CD8-positive, alpha-beta memory T cell (primary cell): ENCODE data around the gene NUP214. TPM values are rescaled to one million over a fixed set of nuclear protein-coding genes. Genes with fewer than 3 reads are reported as not detected.
"Not testable (repeated sequence)": the region's sequence is repeated elsewhere in the genome, so short reads cannot be mapped to it uniquely, and the experiment has no call there.

Source experiments
- CTCF ChIA-PET: fragments of 350-600 bp; sonication (Branson Sonifier 250); formaldehyde crosslinking; loops from one replicate; lab custom pipeline; 2021; ENCODE audit warnings: antibody characterized with exemption; lab: Charles Lee
- POLR2A ChIA-PET: fragments of 350-600 bp; sonication (Branson Sonifier 250); formaldehyde crosslinking; loops from one replicate; lab custom pipeline; 2021; ENCODE audit warnings: antibody characterized with exemption; lab: Charles Lee
- DNase-seq, 5 donors: peaks; one replicate each; pipeline versions ENCODE4 v3.0.0 to v3.0.0-alpha.2; 2020 to 2022; ENCODE audit warnings: mixed read lengths in 1 of 5
- H3K27ac ChIP-seq: one replicate; pipeline ENCODE4 v1.7.0; 2013; ENCODE audit warnings: low read depth, mild to moderate bottlenecking, low read length, moderate library complexity
- H3K27me3 ChIP-seq: 2 replicates; pipeline ENCODE4 v1.7.0; 2013; ENCODE audit warnings: low read length, mild to moderate bottlenecking; ENCODE audit not compliant: insufficient read depth, poor library complexity, severe bottlenecking
- H3K36me3 ChIP-seq: 2 replicates; pipeline ENCODE4 v1.7.0; 2013; ENCODE audit warnings: mild to moderate bottlenecking, low read length, moderate library complexity; ENCODE audit not compliant: insufficient read depth
- H3K4me1 ChIP-seq: 2 replicates; pipeline ENCODE4 v1.7.0; 2013; ENCODE audit warnings: mild to moderate bottlenecking, low read length, moderate library complexity; ENCODE audit not compliant: insufficient read depth
- H3K4me3 ChIP-seq: 2 replicates; pipeline ENCODE4 v1.7.0; 2013; ENCODE audit warnings: mild to moderate bottlenecking, low read length
- H3K9me3 ChIP-seq: 2 replicates; pipeline ENCODE4 v1.7.0; 2013; ENCODE audit warnings: mild to moderate bottlenecking, low read length
- H3K27ac Mint-ChIP-seq, 8 donors: one replicate each; pipeline ENCODE4 v1.8.0; 2020 to 2021; ENCODE audit warnings: mixed read lengths in 8 of 8, mild to moderate bottlenecking in 6 of 8, inconsistent platforms in 3 of 8, moderate library complexity in 3 of 8
- H3K27me3 Mint-ChIP-seq, 2 donors: one replicate each; pipeline ENCODE4 v1.8.0; 2020 to 2021; ENCODE audit warnings: mixed read lengths in 2 of 2, mild to moderate bottlenecking in 1 of 2, moderate library complexity in 1 of 2
- H3K36me3 Mint-ChIP-seq, 3 donors: one replicate each; pipeline ENCODE4 v1.8.0; 2020 to 2021; ENCODE audit warnings: mixed read lengths in 3 of 3, inconsistent platforms in 1 of 3, mild to moderate bottlenecking in 1 of 3
- H3K4me1 Mint-ChIP-seq, 3 donors: one replicate each; pipeline ENCODE4 v1.8.0; 2020 to 2021; ENCODE audit warnings: mixed read lengths in 3 of 3, inconsistent platforms in 1 of 3, mild to moderate bottlenecking in 1 of 3
- H3K4me3 Mint-ChIP-seq, 7 donors: one replicate each; pipeline ENCODE4 v1.8.0; 2020 to 2021; ENCODE audit warnings: mixed read lengths in 7 of 7, mild to moderate bottlenecking in 6 of 7, moderate library complexity in 4 of 7, inconsistent platforms in 2 of 7
- H3K9me3 Mint-ChIP-seq, 5 donors: one replicate each; pipeline ENCODE4 v1.8.0; 2020 to 2022; ENCODE audit warnings: mixed read lengths in 5 of 5, mild to moderate bottlenecking in 3 of 5, moderate library complexity in 2 of 5, inconsistent platforms in 1 of 5
- polyA plus RNA-seq: library from polyadenylated mRNA; unstranded; fragments of 300-500 nt; fragmentation: Illumina TruSeq; gene quantifications from one replicate; pipeline ENCODE4 v1.2.3, GENCODE V29; 2021
- total RNA-seq, 2 experiments: library from RNA; stranded (reverse); gene quantifications; one replicate each; pipeline ENCODE4 v1.2.3, GENCODE V29; 2021

NUP214 gene
- total and polyA plus RNA-seq, 3 experiments from 2014 or later: 21.3 to 69.5 (median 69.2) TPM

GRCh38 chr9:131271016-131271273 is 145.6 kb downstream of the NUP214 start:
- peak overlapping the region; percentile 94 for H3K27ac ChIP-seq
- POLR2A ChIA-PET: interaction anchor here (0.8 to 13.6 kb wide), 4 partner anchors 15 to 39 kb away, joined by 3 to 300 read pairs (median 14); no protein-coding TSS in a partner anchor
- Mint-ChIP-seq H3K4me1 (peaks cover 52 to 67% (median 60%) of the 10 kb centered on the region in 3 donors), H3K27ac (peak overlapping the region; percentile 93 to 99 (median 97)), H3K4me3 (peak overlapping the region; percentile 90 to 100 (median 96)), H3K36me3 (peaks cover 5 to 57% (median 14%) of the 10 kb centered on the region in 3 donors)
- CTCF ChIA-PET: interaction anchor here (1.1 to 16.5 kb wide), 5 partner anchors 16 to 94 kb away, joined by 3 to 248 read pairs (median 8); no protein-coding TSS in a partner anchor
- not testable (repeated sequence) for H3K27me3 Mint-ChIP-seq, H3K9me3 Mint-ChIP-seq, H3K36me3 ChIP-seq, DNase-seq, H3K27me3 ChIP-seq, H3K9me3 ChIP-seq
- peaks cover 51% of the 10 kb centered on the region for H3K4me1 ChIP-seq
- H3K4me3 ChIP-seq: peak overlapping the region; percentile 70

- POLR2A ChIA-PET: interaction anchor here (0.6 to 13.6 kb wide), 4 partner anchors 15 to 367 kb away, joined by 3 to 300 read pairs (median 14); no protein-coding TSS in a partner anchor
- Mint-ChIP-seq H3K9me3 (no peaks in the 10 kb centered on the region), H3K27ac (peak overlapping the region; percentile 93 to 99 (median 97)), H3K36me3 (peaks cover 5 to 56% (median 14%) of the 10 kb centered on the region in 3 donors), H3K4me1 (peaks cover 46 to 61% (median 54%) of the 10 kb centered on the region in 3 donors), H3K4me3 (peak overlapping the region; percentile 90 to 100 (median 96)), H3K27me3 (peaks cover 0 to 4% of the 10 kb centered on the region in 2 donors)
- Histone ChIP-seq H3K4me1 (peaks cover 45% of the 10 kb centered on the region), H3K36me3 (peaks cover 4% of the 10 kb centered on the region), H3K27ac (peak overlapping the region; percentile 94), H3K27me3 (no peaks in the 10 kb centered on the region), H3K9me3 (no peaks in the 10 kb centered on the region), H3K4me3 (peak overlapping the region; percentile 70)
- DNase-seq: no peak
- CTCF ChIA-PET: interaction anchor here (1.3 to 16.5 kb wide), 4 partner anchors 17 to 94 kb away, joined by 3 to 248 read pairs (median 9); no protein-coding TSS in a partner anchor
These were observed 146.1 kb downstream of the NUP214 start for GRCh38 chr9:131271506-131271931.

- H3K27me3 Mint-ChIP-seq: peaks cover 0 to 4% of the 10 kb centered on the region in 2 donors
- H3K36me3 Mint-ChIP-seq: peaks cover 5 to 53% (median 14%) of the 10 kb centered on the region in 3 donors
- ChIA-PET CTCF (interaction anchor here (0.6 to 16.5 kb wide), 4 partner anchors 17 to 95 kb away, joined by 3 to 248 read pairs (median 9); no protein-coding TSS in a partner anchor), POLR2A (interaction anchor here (1.0 to 13.6 kb wide), 3 partner anchors 16 to 36 kb away, joined by 3 to 300 read pairs (median 19); no protein-coding TSS in a partner anchor)
- H3K4me1 Mint-ChIP-seq: peaks cover 39 to 54% (median 47%) of the 10 kb centered on the region in 3 donors
- DNase-seq: no peak
- Histone ChIP-seq H3K4me1 (peaks cover 38% of the 10 kb centered on the region), H3K9me3 (no peaks in the 10 kb centered on the region), H3K27ac (peak overlapping the region; percentile 94), H3K4me3 (peak overlapping the region; percentile 70), H3K27me3 (no peaks in the 10 kb centered on the region), H3K36me3 (peaks cover 4% of the 10 kb centered on the region)
- H3K4me3 Mint-ChIP-seq: peak overlapping the region; percentile 90 to 100 (median 96)
- no peaks in the 10 kb centered on the region for H3K9me3 Mint-ChIP-seq
- H3K27ac Mint-ChIP-seq: peak overlapping the region; percentile 93 to 99 (median 97)
These were observed 146.8 kb downstream of the NUP214 start for GRCh38 chr9:131272212-131272611.

- H3K4me3 Mint-ChIP-seq: peak overlapping the region; percentile 90 to 100 (median 96)
- peaks cover 0 to 4% of the 10 kb centered on the region in 2 donors for H3K27me3 Mint-ChIP-seq
- peaks cover 32% of the 10 kb centered on the region for H3K4me1 ChIP-seq
These were observed 147.9 kb downstream of the NUP214 start for GRCh38 chr9:131273146-131273855.

GRCh38 chr9:131273856-131274673 is 148.7 kb downstream of the NUP214 start:
- Histone ChIP-seq H3K4me3 (peak overlapping the region; percentile 82), H3K27me3 (no peaks in the 10 kb centered on the region), H3K9me3 (no peaks in the 10 kb centered on the region), H3K27ac (peak overlapping the region; percentile 94), H3K36me3 (peaks cover 4% of the 10 kb centered on the region), H3K4me1 (peaks cover 38% of the 10 kb centered on the region)
- H3K27me3 Mint-ChIP-seq: peaks cover 0 to 4% of the 10 kb centered on the region in 2 donors
- DNase-seq: no peak
- ChIA-PET CTCF (interaction anchor here (0.7 to 16.5 kb wide), 7 partner anchors 19 to 95 kb away, joined by 3 to 248 read pairs (median 4); no protein-coding TSS in a partner anchor), POLR2A (interaction anchor here (0.5 to 13.6 kb wide), 5 partner anchors 8 to 677 kb away, joined by 3 to 300 read pairs (median 3); no protein-coding TSS in a partner anchor)
- peaks cover 42 to 50% (median 45%) of the 10 kb centered on the region in 3 donors for H3K4me1 Mint-ChIP-seq
- peak overlapping the region; percentile 79 to 99 (median 96) for H3K27ac Mint-ChIP-seq
- H3K4me3 Mint-ChIP-seq: peak overlapping the region; percentile 90 to 100 (median 96)
- no peaks in the 10 kb centered on the region for H3K9me3 Mint-ChIP-seq
- H3K36me3 Mint-ChIP-seq: peaks cover 5 to 54% (median 14%) of the 10 kb centered on the region in 3 donors

More at GRCh38 chr9:131273146-131273855, 147.9 kb downstream of the NUP214 start:
- Mint-ChIP-seq H3K36me3 (peaks cover 5 to 55% (median 14%) of the 10 kb centered on the region in 3 donors), H3K4me1 (peaks cover 40 to 48% (median 40%) of the 10 kb centered on the region in 3 donors), H3K9me3 (no peaks in the 10 kb centered on the region), H3K27ac (peak overlapping the region; percentile 79 to 99 (median 96))
- Histone ChIP-seq H3K4me3 (peak overlapping the region; percentile 82), H3K27ac (peak overlapping the region; percentile 94), H3K9me3 (no peaks in the 10 kb centered on the region), H3K36me3 (peaks cover 4% of the 10 kb centered on the region), H3K27me3 (no peaks in the 10 kb centered on the region)
- DNase-seq: peak in 1 of 5 donors; percentile 44
- ChIA-PET POLR2A (interaction anchor here (0.7 to 13.6 kb wide), 3 partner anchors 17 to 678 kb away, joined by 3 to 300 read pairs (median 3); no protein-coding TSS in a partner anchor), CTCF (interaction anchor here (0.9 to 16.5 kb wide), 3 partner anchors 18 to 94 kb away, joined by 4 to 248 read pairs (median 12); no protein-coding TSS in a partner anchor)

GRCh38 chr9:131274674-131275331 is 149.4 kb downstream of the NUP214 start:
- ChIA-PET POLR2A (interaction anchor here (0.5 to 13.6 kb wide), 5 partner anchors 8 to 361 kb away, joined by 3 to 300 read pairs (median 6); no protein-coding TSS in a partner anchor), CTCF (interaction anchor here (0.5 to 16.5 kb wide), 7 partner anchors 11 to 95 kb away, joined by 3 to 248 read pairs (median 3); no protein-coding TSS in a partner anchor)
- Histone ChIP-seq H3K4me1 (peaks cover 37% of the 10 kb centered on the region), H3K36me3 (peaks cover 4% of the 10 kb centered on the region), H3K4me3 (peak overlapping the region; percentile 82), H3K9me3 (no peaks in the 10 kb centered on the region), H3K27ac (peak overlapping the region; percentile 94), H3K27me3 (no peaks in the 10 kb centered on the region)
- no peak for DNase-seq
- H3K27ac Mint-ChIP-seq: peak overlapping the region; percentile 79 to 99 (median 96)
- H3K27me3 Mint-ChIP-seq: peaks cover 0 to 2% of the 10 kb centered on the region in 2 donors
- no peaks in the 10 kb centered on the region for H3K9me3 Mint-ChIP-seq
- peaks cover 5 to 51% (median 14%) of the 10 kb centered on the region in 3 donors for H3K36me3 Mint-ChIP-seq
- H3K4me3 Mint-ChIP-seq: peak overlapping the region; percentile 90 to 100 (median 96)
- peaks cover 42 to 49% (median 44%) of the 10 kb centered on the region in 3 donors for H3K4me1 Mint-ChIP-seq
